Thoracic aorta (tissue), 2 donors: ENCODE data around the gene HOATZ. TPM values are rescaled to one million over a fixed set of nuclear protein-coding genes. Genes with fewer than 3 reads are reported as not detected.

Experiments
- ATAC-seq: fragments of 150-250 bp; one replicate; pipeline ENCODE4 v1.8.0; 2017; ENCODE audit warnings: low read depth; ENCODE audit not compliant: insufficient number of reproducible peaks, low FRiP score
- DNase-seq: peaks from one replicate; pipeline ENCODE4 v3.0.0-alpha.2; 2020; ENCODE audit warnings: low spot score
- H3K27ac ChIP-seq, 2 donors: fragments of 200-600 bp; sonication (generic); 1 replicate in 1 of 2; 2 replicates in 1 of 2; pipeline ENCODE4 v1.5.1; 2016; ENCODE audit warnings: mild to moderate bottlenecking in 2 of 2, moderate library complexity in 2 of 2
- H3K27me3 ChIP-seq: fragments of 200-600 bp; sonication (generic); replicated peaks from 2 replicates; pipeline ENCODE4 v1.6.0; 2016; ENCODE audit warnings: mild to moderate bottlenecking; ENCODE audit not compliant: insufficient read depth
- H3K36me3 ChIP-seq: fragments of 200-600 bp; sonication (generic); one replicate; pipeline ENCODE4 v1.5.1; 2016
- H3K4me1 ChIP-seq, 2 donors: fragments of 200-600 bp; sonication (generic); 1 replicate in 1 of 2; 2 replicates in 1 of 2; pipeline versions ENCODE4 v1.5.1 to v1.6.0; 2016; ENCODE audit warnings: low read depth in 2 of 2, mild to moderate bottlenecking in 1 of 2; ENCODE audit not compliant: control insufficient read depth in 1 of 2
- H3K4me3 ChIP-seq: fragments of 200-600 bp; sonication (generic); 2 replicates; pipeline ENCODE4 v1.5.1; 2016; ENCODE audit warnings: mild to moderate bottlenecking
- H3K9me3 ChIP-seq: fragments of 200-600 bp; sonication (generic); 2 replicates; pipeline ENCODE4 v1.5.1; 2016
- CTCF ChIP-seq: fragments of 200-600 bp; sonication (generic); IDR thresholded peaks from one replicate; pipeline ENCODE4 v1.5.1; 2019; ENCODE audit warnings: antibody characterized with exemption
- total RNA-seq, 2 donors: library from RNA; depleted of rRNA; stranded (reverse); fragments of >200 nt; gene quantifications; one replicate each; pipeline versions ENCODE4 v1.1.0 to v1.2.3, GENCODE V29; 2016

The HOATZ gene
- total RNA-seq, 2 donors from 2014 or later, result not detected

GRCh38 chr11:111483431-111483830 lies 31.1 kb upstream of the HOATZ start:
- DNase-seq, result no peak
- Histone ChIP-seq H3K4me1 (no peaks in the 10 kb centered on the region), H3K4me3 (no peak overlapping the region), H3K36me3 (no peaks in the 10 kb centered on the region), H3K27ac (no peak overlapping the region), H3K9me3 (peaks cover 18% of the 10 kb centered on the region), H3K27me3 (no peaks in the 10 kb centered on the region)
- no peak for TF ChIP-seq CTCF
- ATAC-seq, result no peak

DNA sequence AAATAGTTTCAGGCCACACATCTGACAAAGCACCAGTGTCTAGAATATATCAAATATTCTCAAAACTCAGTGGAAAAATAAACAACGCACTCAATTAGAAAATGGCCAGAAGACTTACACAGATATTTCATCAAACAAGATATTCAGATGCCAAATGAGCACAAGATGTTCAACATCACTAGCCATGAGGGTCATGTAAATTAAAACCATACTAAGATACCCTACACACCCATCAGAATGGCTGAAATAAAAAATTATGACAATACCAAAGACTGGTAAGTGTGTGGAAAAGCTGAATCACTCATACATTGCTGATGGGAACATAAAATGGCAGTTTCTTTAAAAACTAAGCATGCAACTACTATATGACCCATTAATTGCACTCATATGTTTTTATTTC lies 24.1 kb upstream of the HOATZ start:
- no peak for TF ChIP-seq CTCF
- no peak for ATAC-seq
- H3K36me3 ChIP-seq, result no peaks in the 10 kb centered on the region
- no peak overlapping the region for H3K4me3 ChIP-seq
- no peaks in the 10 kb centered on the region for H3K4me1 ChIP-seq
- H3K27ac ChIP-seq, result no peak overlapping the region
- DNase-seq, result no peak
- H3K27me3 ChIP-seq, result no peaks in the 10 kb centered on the region
- H3K9me3 ChIP-seq, result peaks cover 5% of the 10 kb centered on the region

DNA sequence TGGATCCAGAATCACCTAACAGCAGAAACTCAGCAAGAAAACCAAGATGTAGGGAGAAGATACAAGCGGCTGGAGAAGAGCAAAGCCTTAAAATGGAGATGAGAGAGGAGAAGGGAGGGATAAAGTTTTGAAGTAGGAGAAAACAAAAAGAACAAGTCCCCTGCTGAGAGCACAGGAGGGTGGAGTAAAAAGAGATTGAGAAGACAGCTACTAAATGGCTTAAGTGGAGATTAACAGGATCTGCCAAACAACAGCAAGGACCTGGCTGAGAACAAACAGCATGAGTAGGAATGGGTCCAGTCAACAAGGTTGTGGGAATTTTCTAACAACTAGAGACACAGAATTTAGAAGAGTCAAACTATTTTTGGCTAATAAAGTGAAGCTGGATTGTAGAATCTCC lies 20.5 kb upstream of the HOATZ start:
- Histone ChIP-seq H3K4me3 (no peak overlapping the region), H3K4me1 (no peaks in the 10 kb centered on the region)
- ATAC-seq, result no peak

GRCh38 chr11:111499483-111499882 lies 15.1 kb upstream of the HOATZ start:
- Histone ChIP-seq H3K4me3 (no peak overlapping the region), H3K27me3 (no peaks in the 10 kb centered on the region), H3K27ac (no peak overlapping the region), H3K36me3 (no peaks in the 10 kb centered on the region), H3K4me1 (no peaks in the 10 kb centered on the region), H3K9me3 (no peaks in the 10 kb centered on the region)
- ATAC-seq (no peak), DNase-seq (no peak)
- TF ChIP-seq CTCF, result no peak

More for the DNA sequence above, 20.5 kb upstream of the HOATZ start:
- DNase-seq, result no peak
- Histone ChIP-seq H3K27me3 (no peaks in the 10 kb centered on the region), H3K9me3 (no peaks in the 10 kb centered on the region), H3K36me3 (no peaks in the 10 kb centered on the region), H3K27ac (no peak overlapping the region)
- TF ChIP-seq CTCF, result no peak

DNA sequence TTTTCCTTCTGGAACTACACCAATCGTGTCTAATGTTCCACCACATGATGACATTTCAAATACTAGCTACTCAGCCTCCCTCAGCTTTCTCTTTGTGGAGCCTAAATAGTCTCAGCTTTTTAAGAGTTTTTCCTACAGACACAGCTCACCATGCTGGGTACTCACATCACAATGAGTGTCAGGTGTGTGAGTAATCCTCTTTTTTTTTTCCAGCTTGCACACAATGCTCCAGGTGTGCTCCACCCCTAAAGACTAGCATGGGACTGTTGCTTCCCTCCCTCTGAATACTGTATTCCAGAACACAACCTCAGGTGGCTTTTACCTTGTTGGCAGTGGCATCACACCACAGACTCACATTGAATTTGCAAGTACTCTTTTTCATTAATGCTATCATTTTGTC lies 14.1 kb upstream of the HOATZ start:
- no peaks in the 10 kb centered on the region for H3K27me3 ChIP-seq
- DNase-seq, result no peak
- ATAC-seq, result no peak
- H3K4me1 ChIP-seq, result no peaks in the 10 kb centered on the region
- no peaks in the 10 kb centered on the region for H3K9me3 ChIP-seq
- no peak overlapping the region for H3K27ac ChIP-seq
- H3K4me3 ChIP-seq, result no peak overlapping the region
- no peak for TF ChIP-seq CTCF
- no peaks in the 10 kb centered on the region for H3K36me3 ChIP-seq
